Measurements from ENCODE around the gene KCNQ1.

- no peak for TF ChIP-seq POLR2A (IDR thresholded peaks at IDR 0.05; ENCODE audit: low read depth, low read length)
- TF ChIP-seq POLR2AphosphoS5 (IDR thresholded peaks at IDR 0.05; ENCODE audit: low read depth, low read length), result no peak
- no peak for TF ChIP-seq TAF1 (IDR thresholded peaks at IDR 0.05; ENCODE audit: low read depth, low read length)
These were observed 248.8 kb downstream of the KCNQ1 start for GRCh38 chr11:2693271-2694261.

Measured in GM12891 (cell line).